Panc1 (cell line): ENCODE results near the gene DCUN1D2. TPM values are rescaled to one million over a fixed set of nuclear protein-coding genes. Genes with fewer than 3 reads are reported as not detected.

Experiments used
- ATAC-seq: fragments of 200-7000 bp; cut with Tn5 transposase; 2 replicates; pipeline ENCODE4 v1.9.1; 2020; ENCODE audit warnings: mild to moderate bottlenecking, moderate library complexity
- BruUV-seq: library from RNA; stranded (reverse); fragments of 400-500 nt; replicated peaks from 2 replicates; lab custom pipeline; 2021; lab: Mats Ljungman, UMichigan
- CTCF ChIA-PET: fragments of 300-600 bp; sonication (Branson Sonifier 250); formaldehyde crosslinking; loops from one replicate; lab custom pipeline; 2022; ENCODE audit warnings: antibody characterized with exemption; lab: Charles Lee
- POLR2A ChIA-PET: fragments of 300-600 bp; sonication (Branson Sonifier 250); formaldehyde crosslinking; loops from one replicate; lab custom pipeline; 2022; ENCODE audit warnings: antibody characterized with exemption; lab: Charles Lee
- DNase-seq: peaks from one replicate; pipeline ENCODE4 v3.0.0-alpha.2; 2010; ENCODE audit warnings: low read depth, low spot score
- H3K27ac ChIP-seq: 2 replicates; pipeline ENCODE4 v1.5.1; 2011; ENCODE audit warnings: mild to moderate bottlenecking, low read length, inconsistent platforms
- H3K27me3 ChIP-seq: fragments of 200-500 bp; sonication (Bioruptor generic); 2 replicates; pipeline ENCODE4 v1.6.0; 2014; ENCODE audit warnings: low read length, inconsistent platforms; ENCODE audit not compliant: control insufficient read depth, insufficient read depth
- H3K36me3 ChIP-seq: fragments of 200-500 bp; sonication (Bioruptor generic); 2 replicates; pipeline ENCODE4 v1.5.1; 2014; ENCODE audit warnings: inconsistent platforms, mild to moderate bottlenecking, low read length, moderate library complexity; ENCODE audit not compliant: control insufficient read depth, insufficient read depth
- H3K4me1 ChIP-seq: 2 replicates; pipeline ENCODE4 v1.5.1; 2011; ENCODE audit warnings: inconsistent platforms, mild to moderate bottlenecking, low read length, moderate library complexity; ENCODE audit not compliant: control insufficient read depth, insufficient read depth
- H3K4me3 ChIP-seq, 2 experiments: 2 replicates each; pipeline ENCODE4 v1.5.1; 2011 to 2012; ENCODE audit warnings: low read depth in 2 of 2, low read length in 2 of 2, mild to moderate bottlenecking in 2 of 2, inconsistent platforms in 1 of 2, moderate library complexity in 1 of 2
- H3K9me3 ChIP-seq: fragments of 200-500 bp; sonication (Bioruptor generic); 2 replicates; pipeline ENCODE4 v1.5.1; 2014; ENCODE audit warnings: low read depth, mild to moderate bottlenecking, inconsistent platforms, low read length, moderate library complexity; ENCODE audit not compliant: control insufficient read depth, insufficient read depth
- POLR2AphosphoS5 ChIP-seq: IDR thresholded peaks from 2 replicates; pipeline ENCODE4 v1.6.1; 2012; ENCODE audit warnings: mild to moderate bottlenecking, low read depth, low read length, moderate library complexity
- SIN3A ChIP-seq: IDR thresholded peaks from 2 replicates; pipeline ENCODE4 v1.6.1; 2012; ENCODE audit warnings: low read depth, mild to moderate bottlenecking, low read length, moderate library complexity, borderline replicate concordance; ENCODE audit not compliant: insufficient read depth
- TCF7L2 ChIP-seq: IDR thresholded peaks from 2 replicates; pipeline ENCODE4 v1.6.1; 2011; ENCODE audit warnings: mild to moderate bottlenecking, low read depth, low read length, inconsistent platforms
- in situ Hi-C: cut with HindIII; loops from 2 replicates; pipeline ENCODE4 v1.10.0; 2016; ENCODE audit warnings: low sequenced_read_pairs, low pct_unique_long_range_greater_than_20kb
- intact Hi-C: fragments of 100-400 bp; cut with micrococcal nuclease; formaldehyde crosslinking; loops from one replicate; pipeline ENCODE4 v1.10.0; 2022; ENCODE audit not compliant: unreplicated experiment
- total RNA-seq: library from RNA; stranded (reverse); gene quantifications from one replicate; pipeline ENCODE4 v1.2.1, GENCODE V29; 2021; ENCODE audit not compliant: unreplicated experiment
- TF ChIP-seq, protein P1 (sequence below): fragments of 450-650 bp; IDR thresholded peaks from 2 replicates; pipeline ENCODE4 v1.5.1; 2017; ENCODE audit warnings: mild to moderate bottlenecking
- TF ChIP-seq, protein P2 (sequence below), 2 experiments: IDR thresholded peaks; 2 replicates each; pipeline ENCODE4 v1.6.1; 2011 to 2012; ENCODE audit warnings: low read depth in 2 of 2, control low read depth in 1 of 2, low read length in 1 of 2, mild to moderate bottlenecking in 1 of 2, moderate library complexity in 1 of 2; ENCODE audit not compliant: insufficient read depth in 1 of 2

DCUN1D2 gene
- total RNA-seq, 1 experiment from 2014 or later, result 22.8 TPM

DNA sequence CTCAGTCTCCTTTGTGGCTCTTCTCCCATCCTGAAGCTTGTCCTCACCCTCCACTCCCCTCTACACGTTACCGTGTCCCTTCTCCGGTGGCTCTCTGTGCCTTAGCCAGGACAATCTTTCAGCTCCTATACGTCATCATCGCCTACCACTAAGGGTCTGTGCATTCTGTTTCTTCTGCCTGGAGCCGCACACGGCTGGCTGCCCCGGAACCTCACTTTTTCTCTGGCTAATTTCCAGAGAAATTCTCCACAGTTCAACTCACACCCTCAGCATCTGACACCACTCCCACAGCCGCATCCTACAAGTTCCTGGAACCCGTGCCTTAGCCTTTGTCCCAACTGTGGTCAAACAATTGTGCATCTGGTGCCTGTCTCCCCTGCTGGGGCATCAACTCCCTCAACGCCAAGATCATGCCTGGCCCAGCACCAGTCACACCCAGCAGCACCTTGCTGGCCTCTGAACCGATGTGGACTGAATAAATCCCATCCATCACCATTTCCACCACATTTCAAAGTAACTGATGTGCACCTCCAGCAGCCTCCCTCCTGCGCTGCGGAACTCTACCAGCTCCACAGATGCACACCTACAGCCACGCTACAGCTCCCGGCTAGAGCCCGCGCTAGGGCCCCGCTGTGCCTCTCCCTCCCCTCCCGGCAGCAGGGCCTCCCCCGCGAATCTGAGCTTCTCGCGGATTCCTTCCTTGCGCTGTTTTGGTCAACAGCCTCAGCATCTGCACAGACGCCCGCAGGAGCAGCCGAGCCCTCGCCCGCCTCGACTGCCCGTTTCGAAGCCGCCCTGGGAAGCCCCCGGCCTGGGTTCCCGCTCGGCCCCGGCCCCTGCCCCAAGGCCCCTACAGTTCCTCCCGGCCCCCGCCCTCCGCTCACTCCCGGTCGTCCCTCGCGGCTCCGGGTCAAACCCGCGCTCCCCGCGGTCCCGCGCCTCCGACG is 689 bp downstream of the DCUN1D2 start:
- intact Hi-C loops (no loop called here), in situ Hi-C loops (no loop called here)
- Histone ChIP-seq H3K4me1 (peaks cover 28% of the 10 kb centered on the region), H3K36me3 (peaks cover 5% of the 10 kb centered on the region; the same call in 1 of the 2 replicates), H3K9me3 (no peaks in the 10 kb centered on the region), H3K4me3 (peak overlapping the region; percentile 72 to 87), H3K27me3 (no peaks in the 10 kb centered on the region), H3K27ac (peak overlapping the region; percentile 54)
- ChIA-PET POLR2A (no interaction called here), CTCF (interaction anchor here (0.6 to 1.0 kb wide), 3 partner anchors 11 to 158 kb away, joined by 3 read pairs; no protein-coding TSS in a partner anchor)
- TF ChIP-seq, protein P1, sequence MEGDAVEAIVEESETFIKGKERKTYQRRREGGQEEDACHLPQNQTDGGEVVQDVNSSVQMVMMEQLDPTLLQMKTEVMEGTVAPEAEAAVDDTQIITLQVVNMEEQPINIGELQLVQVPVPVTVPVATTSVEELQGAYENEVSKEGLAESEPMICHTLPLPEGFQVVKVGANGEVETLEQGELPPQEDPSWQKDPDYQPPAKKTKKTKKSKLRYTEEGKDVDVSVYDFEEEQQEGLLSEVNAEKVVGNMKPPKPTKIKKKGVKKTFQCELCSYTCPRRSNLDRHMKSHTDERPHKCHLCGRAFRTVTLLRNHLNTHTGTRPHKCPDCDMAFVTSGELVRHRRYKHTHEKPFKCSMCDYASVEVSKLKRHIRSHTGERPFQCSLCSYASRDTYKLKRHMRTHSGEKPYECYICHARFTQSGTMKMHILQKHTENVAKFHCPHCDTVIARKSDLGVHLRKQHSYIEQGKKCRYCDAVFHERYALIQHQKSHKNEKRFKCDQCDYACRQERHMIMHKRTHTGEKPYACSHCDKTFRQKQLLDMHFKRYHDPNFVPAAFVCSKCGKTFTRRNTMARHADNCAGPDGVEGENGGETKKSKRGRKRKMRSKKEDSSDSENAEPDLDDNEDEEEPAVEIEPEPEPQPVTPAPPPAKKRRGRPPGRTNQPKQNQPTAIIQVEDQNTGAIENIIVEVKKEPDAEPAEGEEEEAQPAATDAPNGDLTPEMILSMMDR, result no peak
- TF ChIP-seq TCF7L2 (no peak), SIN3A (no peak), POLR2AphosphoS5 (no peak)
- TF ChIP-seq, protein P2, sequence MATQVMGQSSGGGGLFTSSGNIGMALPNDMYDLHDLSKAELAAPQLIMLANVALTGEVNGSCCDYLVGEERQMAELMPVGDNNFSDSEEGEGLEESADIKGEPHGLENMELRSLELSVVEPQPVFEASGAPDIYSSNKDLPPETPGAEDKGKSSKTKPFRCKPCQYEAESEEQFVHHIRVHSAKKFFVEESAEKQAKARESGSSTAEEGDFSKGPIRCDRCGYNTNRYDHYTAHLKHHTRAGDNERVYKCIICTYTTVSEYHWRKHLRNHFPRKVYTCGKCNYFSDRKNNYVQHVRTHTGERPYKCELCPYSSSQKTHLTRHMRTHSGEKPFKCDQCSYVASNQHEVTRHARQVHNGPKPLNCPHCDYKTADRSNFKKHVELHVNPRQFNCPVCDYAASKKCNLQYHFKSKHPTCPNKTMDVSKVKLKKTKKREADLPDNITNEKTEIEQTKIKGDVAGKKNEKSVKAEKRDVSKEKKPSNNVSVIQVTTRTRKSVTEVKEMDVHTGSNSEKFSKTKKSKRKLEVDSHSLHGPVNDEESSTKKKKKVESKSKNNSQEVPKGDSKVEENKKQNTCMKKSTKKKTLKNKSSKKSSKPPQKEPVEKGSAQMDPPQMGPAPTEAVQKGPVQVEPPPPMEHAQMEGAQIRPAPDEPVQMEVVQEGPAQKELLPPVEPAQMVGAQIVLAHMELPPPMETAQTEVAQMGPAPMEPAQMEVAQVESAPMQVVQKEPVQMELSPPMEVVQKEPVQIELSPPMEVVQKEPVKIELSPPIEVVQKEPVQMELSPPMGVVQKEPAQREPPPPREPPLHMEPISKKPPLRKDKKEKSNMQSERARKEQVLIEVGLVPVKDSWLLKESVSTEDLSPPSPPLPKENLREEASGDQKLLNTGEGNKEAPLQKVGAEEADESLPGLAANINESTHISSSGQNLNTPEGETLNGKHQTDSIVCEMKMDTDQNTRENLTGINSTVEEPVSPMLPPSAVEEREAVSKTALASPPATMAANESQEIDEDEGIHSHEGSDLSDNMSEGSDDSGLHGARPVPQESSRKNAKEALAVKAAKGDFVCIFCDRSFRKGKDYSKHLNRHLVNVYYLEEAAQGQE (IDR thresholded peaks at IDR 0.05; ENCODE audit: insufficient read depth in 1 of 2, low read depth in 2 of 2, low read length in 1 of 2), result no peak
- no TSS peak for BruUV-seq
- DNase-seq (no peak), ATAC-seq (peak; percentile 9)

DNA sequence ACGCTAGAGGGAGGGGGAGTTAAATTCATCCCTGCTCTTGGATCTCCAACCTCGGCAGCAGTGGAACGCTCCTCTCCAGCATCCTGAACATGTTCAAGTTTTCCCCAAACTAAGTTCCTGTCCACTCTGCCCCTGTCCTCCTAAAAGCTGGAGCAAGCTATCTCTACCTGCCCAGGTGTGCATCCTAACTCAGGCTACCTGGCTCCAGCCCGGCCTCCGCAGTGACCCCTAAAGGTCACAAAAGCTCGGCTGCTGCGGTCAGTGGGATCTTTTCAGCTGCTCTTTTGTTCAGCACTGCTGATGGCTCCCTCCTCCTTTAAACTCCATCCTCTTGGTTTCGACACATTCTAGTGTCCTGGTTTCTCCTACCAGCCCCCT is 1.4 kb downstream of the DCUN1D2 start:
- POLR2A ChIA-PET, result no interaction called here
- intact Hi-C loops, result no loop called here
- BruUV-seq, result no TSS peak
- Histone ChIP-seq H3K36me3 (peaks cover 5% of the 10 kb centered on the region; the same call in 1 of the 2 replicates), H3K9me3 (no peaks in the 10 kb centered on the region), H3K27ac (peak overlapping the region; percentile 54), H3K4me1 (peaks cover 22% of the 10 kb centered on the region), H3K4me3 (peak overlapping the region; percentile 72 to 87), H3K27me3 (no peaks in the 10 kb centered on the region)
- no peak for ATAC-seq
- in situ Hi-C loops, result no loop called here
- CTCF ChIA-PET, result interaction anchor here (0.6 to 1.0 kb wide), 2 partner anchors 11 to 158 kb away, joined by 3 read pairs; no protein-coding TSS in a partner anchor
- no peak for TF ChIP-seq POLR2AphosphoS5
- TF ChIP-seq, protein P1, result 0 out of 2 replicates have a peak, but pooled peaks have one; percentile 18
- no peak for DNase-seq
